Measurements from ENCODE around the gene SLC44A1.
"Not testable (repeated sequence)": the region's sequence is repeated elsewhere in the genome, so short reads cannot be mapped to it uniquely, and the experiment has no call there.

SLC44A1 gene

DNA sequence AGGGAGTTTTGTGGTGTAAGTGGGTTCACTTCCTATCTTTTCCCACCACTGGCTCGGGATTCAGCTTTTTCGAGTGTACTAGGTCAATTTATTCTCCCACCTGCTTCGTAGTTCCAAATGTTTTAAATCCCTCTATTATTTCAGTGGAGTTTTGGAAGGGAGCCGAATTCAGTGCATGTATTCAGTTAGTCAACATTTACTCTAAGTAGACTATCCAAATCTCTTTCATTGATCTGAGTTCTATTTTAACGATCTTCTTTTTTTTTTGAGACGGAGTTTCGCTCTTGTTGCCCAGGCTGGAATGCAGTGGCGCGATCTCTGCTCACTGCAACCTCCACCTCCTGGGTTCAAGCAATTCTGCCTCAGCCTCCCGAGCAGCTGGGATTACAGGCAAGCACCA lies 23.8 kb downstream of the SLC44A1 start:
- not testable (repeated sequence) for H3K23ac ChIP-seq (ENCODE audit: low read depth, low read length, poor library complexity); H2BK12ac ChIP-seq (ENCODE audit: low read length); H3K36me3 ChIP-seq (replicated peaks in 1 of 2; ENCODE audit: control insufficient read depth in 2 of 2, insufficient read depth in 2 of 2, low read length in 2 of 2); H3K27me3 ChIP-seq (ENCODE audit: control insufficient read depth in 3 of 3, insufficient read depth in 3 of 3, low read depth in 1 of 3, low read length in 3 of 3); H3K27ac ChIP-seq (replicated peaks; ENCODE audit: low read length); H2BK120ac ChIP-seq (ENCODE audit: low read depth, low read length); H2BK5ac ChIP-seq (ENCODE audit: low read length); DNase-seq (ENCODE audit: low spot score); H4K91ac ChIP-seq (ENCODE audit: low read depth, low read length, poor library complexity); H2AFZ ChIP-seq (ENCODE audit: low read length); H3K9me3 ChIP-seq (replicated peaks in 1 of 2; ENCODE audit: control insufficient read depth in 2 of 2, insufficient read depth in 1 of 2, low read depth in 1 of 2, low read length in 2 of 2); H3K9ac ChIP-seq (ENCODE audit: low read depth, low read length, poor library complexity); H3K4me2 ChIP-seq (ENCODE audit: insufficient read depth, low read length, poor library complexity, severe bottlenecking); H3K18ac ChIP-seq (ENCODE audit: low read length); H2BK15ac ChIP-seq (ENCODE audit: low read length); H3K79me1 ChIP-seq (ENCODE audit: low read depth, low read length); H3K4ac ChIP-seq (ENCODE audit: low read length); H2AK5ac ChIP-seq (ENCODE audit: low read depth, low read length); H3K14ac ChIP-seq (ENCODE audit: low read length); H4K8ac ChIP-seq (ENCODE audit: low read depth, low read length); H3K4me1 ChIP-seq (ENCODE audit: control insufficient read depth in 2 of 2, insufficient read depth in 1 of 2, low read depth in 1 of 2, low read length in 2 of 2); H3K4me3 ChIP-seq (ENCODE audit: low read length in 2 of 2)
- WGBS, 2 donors (ENCODE audit: extremely low coverage in 2 of 2, insufficient read length in 2 of 2, insufficient replicate concordance in 1 of 2) = no CpG with 5 or more reads among the region's 10 CpGs

DNA sequence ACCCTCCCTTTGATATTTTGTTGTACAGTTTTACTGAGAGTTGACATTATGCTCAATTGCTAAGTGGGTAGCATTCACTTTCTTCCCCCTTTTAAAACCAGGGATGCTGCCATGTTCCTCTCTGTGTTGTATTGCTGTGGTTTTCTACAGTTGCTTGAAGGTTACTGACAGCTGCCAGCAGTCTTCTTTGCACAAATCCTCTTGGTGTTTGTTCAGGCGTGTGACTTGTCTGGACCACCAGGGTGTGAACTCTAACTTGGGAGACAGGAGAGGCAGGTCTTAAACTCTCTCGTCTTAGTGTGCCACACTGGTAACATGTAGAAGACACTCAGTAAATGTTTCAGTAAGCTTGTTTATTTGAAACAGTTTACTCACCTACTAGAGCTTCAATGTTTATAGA lies 25.1 kb downstream of the SLC44A1 start:
- DNase-seq (ENCODE audit: low spot score) = no peak
- H3K4ac ChIP-seq (ENCODE audit: low read length) = no peak overlapping the region
- no CpG with 5 or more reads among the region's 2 CpGs for WGBS, 2 donors (ENCODE audit: extremely low coverage in 2 of 2, insufficient read length in 2 of 2, insufficient replicate concordance in 1 of 2)
- H2BK5ac ChIP-seq (ENCODE audit: low read length) = no peak overlapping the region
- H3K23ac ChIP-seq (ENCODE audit: low read depth, low read length, poor library complexity) = no peak overlapping the region
- no peak overlapping the region for H3K4me2 ChIP-seq (ENCODE audit: insufficient read depth, low read length, poor library complexity, severe bottlenecking)
- H4K8ac ChIP-seq (ENCODE audit: low read depth, low read length) = no peak overlapping the region
- no peak overlapping the region for H3K18ac ChIP-seq (ENCODE audit: low read length)
- H3K9me3 ChIP-seq (replicated peaks in 1 of 2; ENCODE audit: control insufficient read depth in 2 of 2, insufficient read depth in 1 of 2, low read depth in 1 of 2, low read length in 2 of 2) = no peaks in the 10 kb centered on the region
- no peak overlapping the region for H3K27ac ChIP-seq (replicated peaks; ENCODE audit: low read length)
- H3K9ac ChIP-seq (ENCODE audit: low read depth, low read length, poor library complexity) = no peak overlapping the region
- no peak overlapping the region for H3K4me3 ChIP-seq (ENCODE audit: low read length in 2 of 2)
- peaks cover 0 to 4% of the 10 kb centered on the region in 2 donors for H3K4me1 ChIP-seq (ENCODE audit: control insufficient read depth in 2 of 2, insufficient read depth in 1 of 2, low read depth in 1 of 2, low read length in 2 of 2)
- H4K91ac ChIP-seq (ENCODE audit: low read depth, low read length, poor library complexity) = no peak overlapping the region
- H3K14ac ChIP-seq (ENCODE audit: low read length) = no peak overlapping the region
- H3K27me3 ChIP-seq (ENCODE audit: control insufficient read depth in 3 of 3, insufficient read depth in 3 of 3, low read depth in 1 of 3, low read length in 3 of 3) = no peaks in the 10 kb centered on the region
- no peak overlapping the region for H2AFZ ChIP-seq (ENCODE audit: low read length)
- H3K79me1 ChIP-seq (ENCODE audit: low read depth, low read length) = no peaks in the 10 kb centered on the region
- no peak overlapping the region for H2BK12ac ChIP-seq (ENCODE audit: low read length)
- H2AK5ac ChIP-seq (ENCODE audit: low read depth, low read length) = no peak overlapping the region
- H3K36me3 ChIP-seq (replicated peaks in 1 of 2; ENCODE audit: control insufficient read depth in 2 of 2, insufficient read depth in 2 of 2, low read length in 2 of 2) = no peaks in the 10 kb centered on the region
- H2BK120ac ChIP-seq (ENCODE audit: low read depth, low read length) = no peak overlapping the region
- H2BK15ac ChIP-seq (ENCODE audit: low read length) = no peak overlapping the region

DNA sequence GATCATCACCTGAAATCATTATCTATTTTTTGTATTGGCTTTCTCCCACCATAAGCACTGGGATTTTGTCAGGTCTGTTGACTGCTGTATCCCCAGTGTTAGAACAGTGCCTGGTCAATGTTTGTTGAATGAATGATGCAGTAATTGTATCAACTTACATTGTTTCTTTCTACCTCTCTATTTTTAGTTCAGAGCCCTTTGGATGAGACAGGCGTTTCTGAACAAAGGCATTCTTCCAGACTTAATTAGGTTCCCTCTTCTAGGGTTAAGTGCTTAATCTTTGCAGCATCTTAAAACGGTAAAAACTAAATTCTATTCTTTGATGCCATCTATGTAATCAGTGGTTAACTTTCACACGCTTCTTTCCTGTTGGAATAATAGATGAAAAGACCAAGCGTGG lies 26.3 kb downstream of the SLC44A1 start:
- Histone ChIP-seq H4K91ac (ENCODE audit: low read depth, low read length, poor library complexity) (no peak overlapping the region), H3K4me1 (ENCODE audit: control insufficient read depth in 2 of 2, insufficient read depth in 1 of 2, low read depth in 1 of 2, low read length in 2 of 2) (peaks cover 0 to 4% of the 10 kb centered on the region in 2 donors), H3K9ac (ENCODE audit: low read depth, low read length, poor library complexity) (no peak overlapping the region), H3K18ac (ENCODE audit: low read length) (no peak overlapping the region), H2BK5ac (ENCODE audit: low read length) (no peak overlapping the region), H3K36me3 (replicated peaks in 1 of 2; ENCODE audit: control insufficient read depth in 2 of 2, insufficient read depth in 2 of 2, low read length in 2 of 2) (no peaks in the 10 kb centered on the region), H3K14ac (ENCODE audit: low read length) (no peak overlapping the region), H2AK5ac (ENCODE audit: low read depth, low read length) (no peak overlapping the region), H3K23ac (ENCODE audit: low read depth, low read length, poor library complexity) (no peak overlapping the region), H2BK12ac (ENCODE audit: low read length) (no peak overlapping the region), H4K8ac (ENCODE audit: low read depth, low read length) (no peak overlapping the region), H3K79me1 (ENCODE audit: low read depth, low read length) (no peaks in the 10 kb centered on the region), H3K4me2 (ENCODE audit: insufficient read depth, low read length, poor library complexity, severe bottlenecking) (no peak overlapping the region), H2BK15ac (ENCODE audit: low read length) (no peak overlapping the region), H3K4me3 (ENCODE audit: low read length in 2 of 2) (no peak overlapping the region), H3K27me3 (ENCODE audit: control insufficient read depth in 3 of 3, insufficient read depth in 3 of 3, low read depth in 1 of 3, low read length in 3 of 3) (no peaks in the 10 kb centered on the region), H3K27ac (replicated peaks; ENCODE audit: low read length) (no peak overlapping the region), H2BK120ac (ENCODE audit: low read depth, low read length) (no peak overlapping the region), H3K4ac (ENCODE audit: low read length) (no peak overlapping the region), H2AFZ (ENCODE audit: low read length) (no peak overlapping the region), H3K9me3 (replicated peaks in 1 of 2; ENCODE audit: control insufficient read depth in 2 of 2, insufficient read depth in 1 of 2, low read depth in 1 of 2, low read length in 2 of 2) (no peaks in the 10 kb centered on the region)
- DNase-seq (ENCODE audit: low spot score) = no peak
- no CpG with 5 or more reads among the region's 4 CpGs for WGBS, 2 donors (ENCODE audit: extremely low coverage in 2 of 2, insufficient read length in 2 of 2, insufficient replicate concordance in 1 of 2)

DNA sequence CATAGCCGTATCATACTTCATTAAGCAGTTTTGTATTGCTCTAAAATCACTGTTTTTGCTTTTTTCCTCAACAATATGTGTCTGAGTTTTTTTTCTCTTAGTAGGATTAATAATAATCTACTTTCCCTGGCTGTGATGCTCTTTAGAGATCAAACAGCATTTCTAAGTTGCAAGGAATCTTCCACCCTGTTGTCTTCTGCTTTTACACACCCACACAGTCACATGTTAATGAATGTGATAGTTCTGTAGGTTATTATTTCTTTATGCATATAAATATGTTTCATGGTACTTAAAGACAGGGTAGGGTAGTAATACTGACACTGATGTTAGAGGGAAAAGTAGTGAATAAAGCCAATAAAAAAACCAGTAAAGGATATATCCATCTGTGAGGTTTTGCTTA lies 29.3 kb downstream of the SLC44A1 start:
- no CpG with 5 or more reads among the region's 1 CpG for WGBS, 2 donors (ENCODE audit: extremely low coverage in 2 of 2, insufficient read length in 2 of 2, insufficient replicate concordance in 1 of 2)
- no peak overlapping the region for H2BK12ac ChIP-seq (ENCODE audit: low read length)
- H4K8ac ChIP-seq (ENCODE audit: low read depth, low read length) = no peak overlapping the region
- no peaks in the 10 kb centered on the region for H3K9me3 ChIP-seq (replicated peaks in 1 of 2; ENCODE audit: control insufficient read depth in 2 of 2, insufficient read depth in 1 of 2, low read depth in 1 of 2, low read length in 2 of 2)
- H3K36me3 ChIP-seq (replicated peaks in 1 of 2; ENCODE audit: control insufficient read depth in 2 of 2, insufficient read depth in 2 of 2, low read length in 2 of 2) = no peaks in the 10 kb centered on the region
- no peak overlapping the region for H2AK5ac ChIP-seq (ENCODE audit: low read depth, low read length)
- H3K4me1 ChIP-seq (ENCODE audit: control insufficient read depth in 2 of 2, insufficient read depth in 1 of 2, low read depth in 1 of 2, low read length in 2 of 2) = peaks cover 0 to 4% of the 10 kb centered on the region in 2 donors
- no peak overlapping the region for H3K23ac ChIP-seq (ENCODE audit: low read depth, low read length, poor library complexity)
- no peak overlapping the region for H2AFZ ChIP-seq (ENCODE audit: low read length)
- DNase-seq (ENCODE audit: low spot score) = no peak
- H3K4me2 ChIP-seq (ENCODE audit: insufficient read depth, low read length, poor library complexity, severe bottlenecking) = no peak overlapping the region
- H3K14ac ChIP-seq (ENCODE audit: low read length) = no peak overlapping the region
- H3K9ac ChIP-seq (ENCODE audit: low read depth, low read length, poor library complexity) = no peak overlapping the region
- no peaks in the 10 kb centered on the region for H3K27me3 ChIP-seq (ENCODE audit: control insufficient read depth in 3 of 3, insufficient read depth in 3 of 3, low read depth in 1 of 3, low read length in 3 of 3)
- H3K4me3 ChIP-seq (ENCODE audit: low read length in 2 of 2) = no peak overlapping the region
- H3K18ac ChIP-seq (ENCODE audit: low read length) = no peak overlapping the region
- H3K4ac ChIP-seq (ENCODE audit: low read length) = no peak overlapping the region
- no peak overlapping the region for H4K91ac ChIP-seq (ENCODE audit: low read depth, low read length, poor library complexity)
- no peak overlapping the region for H2BK120ac ChIP-seq (ENCODE audit: low read depth, low read length)
- no peaks in the 10 kb centered on the region for H3K79me1 ChIP-seq (ENCODE audit: low read depth, low read length)
- no peak overlapping the region for H2BK5ac ChIP-seq (ENCODE audit: low read length)
- no peak overlapping the region for H2BK15ac ChIP-seq (ENCODE audit: low read length)
- H3K27ac ChIP-seq (replicated peaks; ENCODE audit: low read length) = no peak overlapping the region
